Measurements from ENCODE around the gene MYO6. TPM values are rescaled to one million over a fixed set of nuclear protein-coding genes. Genes with fewer than 3 reads are reported as not detected.

Gene MYO6
- polyA plus RNA-seq, 3 donors = 6.2 to 11.6 (median 7.2) TPM

GRCh38 chr6:75759207-75759606, 10.2 kb downstream of the MYO6 start:
- H3K27ac ChIP-seq (ENCODE audit: low read depth, low read length) = no peak overlapping the region
- 58 to 71% (median 59%) methylated on average over 5 of the region's 5 CpGs for WGBS, 3 donors

- 69 to 89% (median 86%) methylated on average over 1 of the region's 1 CpG for WGBS, 3 donors
- H3K27ac ChIP-seq (ENCODE audit: low read depth, low read length) = no peak overlapping the region
These were observed 11.3 kb downstream of the MYO6 start for GRCh38 chr6:75760320-75760719.

GRCh38 chr6:75761489-75761888, 12.4 kb downstream of the MYO6 start:
- WGBS, 3 donors = 88 to 100% (median 93%) methylated on average over 1 of the region's 1 CpG

GRCh38 chr6:75762063-75762462, 13.0 kb downstream of the MYO6 start:
- WGBS, 3 donors = 95 to 99% (median 96%) methylated on average over 8 of the region's 8 CpGs
- no peak overlapping the region for H3K27ac ChIP-seq (ENCODE audit: low read depth, low read length)

More at GRCh38 chr6:75761489-75761888, 12.4 kb downstream of the MYO6 start:
- no peak overlapping the region for H3K27ac ChIP-seq (ENCODE audit: low read depth, low read length)

GRCh38 chr6:75766387-75766786, 17.3 kb downstream of the MYO6 start:
- H3K27ac ChIP-seq (ENCODE audit: low read depth, low read length) = no peak overlapping the region

- WGBS, 3 donors = 89 to 96% (median 92%) methylated on average over 5 of the region's 5 CpGs
- no peak overlapping the region for H3K27ac ChIP-seq (ENCODE audit: low read depth, low read length)
These were observed 21.8 kb downstream of the MYO6 start for GRCh38 chr6:75770844-75771243.

GRCh38 chr6:75775219-75775618, 26.2 kb downstream of the MYO6 start:
- WGBS, 3 donors = 75 to 90% (median 84%) methylated on average over 3 of the region's 3 CpGs

GRCh38 chr6:75776461-75776860, 27.4 kb downstream of the MYO6 start:
- WGBS, 3 donors = 64 to 75% (median 74%) methylated on average over 2 of the region's 2 CpGs
- no peak overlapping the region for H3K27ac ChIP-seq (ENCODE audit: low read depth, low read length)

More at GRCh38 chr6:75775219-75775618, 26.2 kb downstream of the MYO6 start:
- H3K27ac ChIP-seq (ENCODE audit: low read depth, low read length) = no peak overlapping the region

GRCh38 chr6:75778757-75779156, 29.7 kb downstream of the MYO6 start:
- no peak overlapping the region for H3K27ac ChIP-seq (ENCODE audit: low read depth, low read length)
- WGBS, 3 donors = 99% methylated on average over 4 of the region's 4 CpGs

GRCh38 chr6:75786152-75786551, 37.1 kb downstream of the MYO6 start:
- 74 to 85% (median 80%) methylated on average over 2 of the region's 2 CpGs for WGBS, 3 donors
- H3K27ac ChIP-seq (ENCODE audit: low read depth, low read length) = no peak overlapping the region

GRCh38 chr6:75788894-75789293, 39.9 kb downstream of the MYO6 start:
- H3K27ac ChIP-seq (ENCODE audit: low read depth, low read length) = no peak overlapping the region
- 92 to 100% (median 96%) methylated on average over 1 of the region's 1 CpG for WGBS, 3 donors

GRCh38 chr6:75791881-75792280, 42.8 kb downstream of the MYO6 start:
- WGBS, 3 donors = 70 to 92% (median 76%) methylated on average over 3 of the region's 3 CpGs
- no peak overlapping the region for H3K27ac ChIP-seq (ENCODE audit: low read depth, low read length)

GRCh38 chr6:75794351-75794846, 45.4 kb downstream of the MYO6 start:
- H3K27ac ChIP-seq (ENCODE audit: low read depth, low read length) = no peak overlapping the region
- WGBS, 3 donors = 83 to 90% (median 86%) methylated on average over 4 of the region's 4 CpGs

- WGBS, 3 donors = 41 to 55% (median 50%) methylated on average over 6 of the region's 6 CpGs
These were observed 46.1 kb downstream of the MYO6 start for GRCh38 chr6:75794954-75795739.

GRCh38 chr6:75796723-75797122, 47.7 kb downstream of the MYO6 start:
- no peak overlapping the region for H3K27ac ChIP-seq (ENCODE audit: low read depth, low read length)
- 96 to 98% (median 97%) methylated on average over 1 of the region's 1 CpG for WGBS, 3 donors

More at GRCh38 chr6:75794954-75795739, 46.1 kb downstream of the MYO6 start:
- no peak overlapping the region for H3K27ac ChIP-seq (ENCODE audit: low read depth, low read length)

- 93 to 94% (median 94%) methylated on average over 4 of the region's 4 CpGs for WGBS, 3 donors
- no peak overlapping the region for H3K27ac ChIP-seq (ENCODE audit: low read depth, low read length)
These were observed 51.1 kb downstream of the MYO6 start for GRCh38 chr6:75800133-75800532.

- 88 to 95% (median 89%) methylated on average over 9 of the region's 9 CpGs for WGBS, 3 donors
- no peak overlapping the region for H3K27ac ChIP-seq (ENCODE audit: low read depth, low read length)
These were observed 51.9 kb downstream of the MYO6 start for GRCh38 chr6:75800708-75801505.

GRCh38 chr6:75802366-75802765, 53.3 kb downstream of the MYO6 start:
- 96 to 99% (median 96%) methylated on average over 6 of the region's 6 CpGs for WGBS, 3 donors

GRCh38 chr6:75808507-75808906, 59.5 kb downstream of the MYO6 start:
- no peak overlapping the region for H3K27ac ChIP-seq (ENCODE audit: low read depth, low read length)

More at GRCh38 chr6:75802366-75802765, 53.3 kb downstream of the MYO6 start:
- H3K27ac ChIP-seq (ENCODE audit: low read depth, low read length) = no peak overlapping the region
